ENCODE data around the gene LAMC3.

The LAMC3 gene

DNA sequence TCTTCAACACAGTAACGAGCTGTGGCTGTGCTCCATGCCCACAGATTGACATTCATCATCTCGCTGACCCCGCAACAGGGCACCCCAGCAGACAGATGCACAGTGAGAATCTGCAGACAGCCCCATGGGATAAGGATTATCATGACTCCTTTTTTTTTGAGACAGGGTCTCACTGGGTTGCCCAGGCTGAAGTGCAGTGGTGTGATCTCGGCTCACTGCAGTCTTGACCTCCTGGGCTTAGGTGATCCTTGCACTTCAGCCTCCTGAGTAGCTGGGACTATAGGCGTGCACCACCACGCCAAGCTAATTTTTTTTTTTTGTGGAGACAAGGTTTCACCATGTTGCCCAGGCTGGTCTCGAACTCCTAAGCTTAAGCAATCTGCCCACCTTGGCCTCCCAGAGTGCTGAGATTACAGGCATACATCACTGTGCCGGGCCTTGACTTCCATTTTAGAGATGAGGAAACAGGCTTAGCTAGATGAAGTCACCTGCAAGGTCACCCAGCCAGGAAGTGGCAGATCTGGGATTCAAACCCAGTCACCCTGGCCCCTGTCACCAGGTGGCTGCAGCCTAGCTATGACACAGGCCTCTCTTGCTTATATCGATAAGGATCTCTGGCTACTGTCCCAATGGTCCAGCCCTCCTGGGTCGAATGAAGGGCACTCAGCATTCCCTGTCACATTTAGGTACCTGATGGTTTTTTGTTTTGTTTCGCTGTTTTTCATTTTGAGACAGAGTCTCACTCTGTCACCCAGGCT is 92.4 kb downstream of the LAMC3 start:
- TF ChIP-seq Cebpa-rat (IDR thresholded peaks at IDR 0.05): no peak
- no peak overlapping the region for H3K4me3 ChIP-seq
- peak overlapping the region in 8 of 11 experiments; percentile 14 to 100 (median 100); a peak in 13 of 22 replicates for H3K4me2 ChIP-seq
- no peak overlapping the region for H3K27ac ChIP-seq
- peaks cover 19 to 26% (median 20%) of the 10 kb centered on the region in 11 experiments for H3K27me3 ChIP-seq
- peaks cover 0 to 19% (median 0%) of the 10 kb centered on the region in 11 experiments; a peak in 6 of 22 replicates for H4K20me1 ChIP-seq
- H3K9me3 ChIP-seq (replicated peaks in 1 of 11): no peaks in the 10 kb centered on the region
- H3K4me1 ChIP-seq: peaks cover 11 to 81% (median 64%) of the 10 kb centered on the region in 10 experiments; a peak in 19 of 20 replicates
- no peaks in the 10 kb centered on the region for H3K36me3 ChIP-seq
- no peak overlapping the region for H3K9ac ChIP-seq

DNA sequence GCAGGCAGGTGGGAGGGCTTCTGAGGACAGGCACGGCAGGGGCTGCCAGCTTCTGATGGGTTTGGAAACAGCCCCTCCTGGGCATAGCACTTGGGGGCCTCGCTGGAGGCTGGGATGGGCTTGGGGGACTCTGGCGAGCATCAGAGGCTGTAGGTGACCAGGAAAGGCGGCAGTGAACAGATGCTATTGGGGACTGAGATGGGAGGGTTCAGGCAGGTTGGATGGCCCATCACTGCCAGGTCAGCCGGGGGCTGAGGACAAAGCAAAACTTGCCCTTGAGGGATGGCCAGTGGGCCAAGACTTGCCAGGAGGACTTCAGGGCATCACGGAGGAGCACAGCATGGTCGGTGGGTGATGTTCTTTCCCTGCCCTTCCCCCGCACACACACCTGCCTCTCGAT is 94.0 kb downstream of the LAMC3 start:
- Histone ChIP-seq H3K9ac (no peak overlapping the region), H3K4me2 (peak overlapping the region in 4 of 11 experiments; percentile 57 to 74 (median 61); a peak in 4 of 22 replicates), H3K36me3 (no peaks in the 10 kb centered on the region), H3K27ac (no peak overlapping the region), H3K27me3 (peaks cover 2 to 10% (median 3%) of the 10 kb centered on the region in 11 experiments), H3K4me1 (peaks cover 11 to 65% (median 48%) of the 10 kb centered on the region in 10 experiments; a peak in 19 of 20 replicates), H3K9me3 (replicated peaks in 1 of 11) (no peaks in the 10 kb centered on the region), H3K4me3 (no peak overlapping the region), H4K20me1 (peaks cover 0 to 3% (median 0%) of the 10 kb centered on the region in 11 experiments; a peak in 4 of 22 replicates)
- no peak for TF ChIP-seq Cebpa-rat (IDR thresholded peaks at IDR 0.05)

DNA sequence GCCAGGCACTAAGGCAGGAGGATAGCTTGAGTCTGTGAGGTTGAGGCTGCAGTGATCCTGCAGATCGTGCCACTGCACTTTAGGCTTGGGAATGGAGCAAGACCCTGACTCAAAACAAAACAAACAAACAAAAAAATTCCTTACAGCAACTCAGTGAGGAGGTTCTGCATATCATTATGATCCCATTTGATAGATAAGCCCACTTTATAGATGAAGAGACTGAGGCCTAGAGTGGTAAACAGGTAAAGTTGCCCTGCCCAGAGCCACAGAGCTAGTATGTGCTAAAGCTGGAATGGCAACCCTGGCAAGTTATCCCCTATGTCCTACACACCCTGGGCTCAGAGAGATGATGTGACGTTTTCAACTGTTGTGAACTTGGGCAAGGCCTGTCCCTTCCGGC is 94.6 kb downstream of the LAMC3 start:
- Histone ChIP-seq H3K4me3 (no peak overlapping the region), H4K20me1 (no peaks in the 10 kb centered on the region), H3K4me1 (peaks cover 10 to 60% (median 43%) of the 10 kb centered on the region in 10 experiments; a peak in 19 of 20 replicates), H3K9ac (peak overlapping the region in 3 of 11 experiments; percentile 28 to 35 (median 31); a peak in 3 of 22 replicates), H3K36me3 (no peaks in the 10 kb centered on the region), H3K27ac (no peak overlapping the region), H3K27me3 (peaks cover 0 to 6% (median 0%) of the 10 kb centered on the region in 11 experiments; a peak in 1 of 22 replicates), H3K9me3 (replicated peaks in 1 of 11) (no peaks in the 10 kb centered on the region), H3K4me2 (peak overlapping the region in 9 of 11 experiments; percentile 4 to 74 (median 57); a peak in 15 of 22 replicates)
- TF ChIP-seq Cebpa-rat (IDR thresholded peaks at IDR 0.05): no peak

GRCh38 chr9:131104016-131104740 is 95.2 kb downstream of the LAMC3 start:
- Histone ChIP-seq H3K36me3 (no peaks in the 10 kb centered on the region), H3K4me3 (no peak overlapping the region), H3K4me2 (peak overlapping the region in 9 of 11 experiments; percentile 4 to 74 (median 57); a peak in 15 of 22 replicates), H4K20me1 (no peaks in the 10 kb centered on the region), H3K9me3 (replicated peaks in 1 of 11) (no peaks in the 10 kb centered on the region), H3K4me1 (peaks cover 5 to 53% (median 37%) of the 10 kb centered on the region in 10 experiments; a peak in 18 of 20 replicates), H3K27ac (no peak overlapping the region), H3K27me3 (0 out of 22 replicates have a peak, but pooled peaks cover 0 to 3% (median 0%) of the 10 kb centered on the region in 11 experiments), H3K9ac (peak overlapping the region in 4 of 11 experiments; percentile 28 to 48 (median 33); a peak in 5 of 22 replicates)
- TF ChIP-seq Cebpa-rat (IDR thresholded peaks at IDR 0.05): no peak

- Histone ChIP-seq H3K4me1 (peaks cover 0 to 36% (median 19%) of the 10 kb centered on the region in 10 experiments; a peak in 16 of 20 replicates), H3K36me3 (no peaks in the 10 kb centered on the region), H3K4me3 (no peak overlapping the region), H3K4me2 (no peak overlapping the region), H4K20me1 (no peaks in the 10 kb centered on the region), H3K9ac (no peak overlapping the region), H3K27me3 (no peaks in the 10 kb centered on the region), H3K9me3 (replicated peaks in 1 of 11) (no peaks in the 10 kb centered on the region), H3K27ac (no peak overlapping the region)
- TF ChIP-seq Cebpa-rat (IDR thresholded peaks at IDR 0.05): no peak
Measured at GRCh38 chr9:131105952-131106351, 97.0 kb downstream of the LAMC3 start.

- no peak overlapping the region for H3K27ac ChIP-seq
- no peaks in the 10 kb centered on the region for H3K36me3 ChIP-seq
- H3K4me3 ChIP-seq: no peak overlapping the region
- H3K4me1 ChIP-seq: peaks cover 0 to 25% (median 13%) of the 10 kb centered on the region in 10 experiments; a peak in 15 of 20 replicates
- no peak overlapping the region for H3K9ac ChIP-seq
- no peak overlapping the region for H3K4me2 ChIP-seq
- TF ChIP-seq Cebpa-rat (IDR thresholded peaks at IDR 0.05): no peak
- H4K20me1 ChIP-seq: no peaks in the 10 kb centered on the region
- no peaks in the 10 kb centered on the region for H3K9me3 ChIP-seq (replicated peaks in 1 of 11)
- no peaks in the 10 kb centered on the region for H3K27me3 ChIP-seq
Measured at GRCh38 chr9:131107760-131108159, 98.8 kb downstream of the LAMC3 start.

DNA sequence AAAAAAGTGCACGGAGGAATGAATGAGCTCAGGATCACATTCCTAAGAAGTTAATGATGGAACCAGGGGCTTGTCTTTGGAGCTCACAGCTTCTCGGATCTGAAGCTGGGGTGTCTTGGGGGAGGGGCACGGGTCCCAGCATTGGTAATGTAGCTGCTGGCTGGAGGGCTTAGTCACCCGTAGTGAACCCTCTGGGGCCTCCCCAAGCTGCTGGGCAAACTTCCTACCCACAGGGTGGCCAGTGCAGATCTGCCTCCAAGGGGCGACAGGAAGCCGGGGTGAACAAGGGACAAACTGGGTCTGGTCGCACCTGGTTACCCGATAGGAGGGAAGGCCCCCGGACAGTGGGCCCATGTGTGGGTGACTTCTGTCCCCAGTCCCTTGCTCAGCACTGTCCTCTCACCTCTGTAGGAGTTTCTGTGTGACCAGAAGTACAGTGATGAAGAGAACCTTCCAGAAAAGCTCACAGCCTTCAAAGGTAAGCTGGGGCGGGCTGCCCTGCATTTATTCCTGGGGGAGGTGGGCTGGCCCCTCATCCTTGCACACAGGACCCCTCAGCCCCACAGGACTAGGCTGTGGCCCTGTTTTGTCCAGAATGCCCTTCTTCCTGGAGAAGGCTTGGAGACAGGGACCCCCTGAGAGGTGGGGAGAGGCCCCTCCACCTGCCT is 102.3 kb downstream of the LAMC3 start:
- H3K9me3 ChIP-seq (replicated peaks in 1 of 11): no peaks in the 10 kb centered on the region
- H3K4me1 ChIP-seq: peaks cover 0 to 8% (median 3%) of the 10 kb centered on the region in 10 experiments; a peak in 16 of 20 replicates
- H3K4me2 ChIP-seq: no peak overlapping the region
- H3K27me3 ChIP-seq: no peaks in the 10 kb centered on the region
- no peaks in the 10 kb centered on the region for H3K36me3 ChIP-seq
- no peaks in the 10 kb centered on the region for H4K20me1 ChIP-seq
- H3K9ac ChIP-seq: no peak overlapping the region
- no peak for TF ChIP-seq Cebpa-rat (IDR thresholded peaks at IDR 0.05)
- H3K4me3 ChIP-seq: no peak overlapping the region
- peak overlapping the region in 1 of 11 experiments; percentile 10; a peak in 1 of 22 replicates for H3K27ac ChIP-seq

GRCh38 chr9:131111854-131112311 is 102.9 kb downstream of the LAMC3 start:
- no peak for TF ChIP-seq Cebpa-rat (IDR thresholded peaks at IDR 0.05)
- no peak overlapping the region; a peak in 1 of 22 replicates for H3K27ac ChIP-seq

More at GRCh38 chr9:131111854-131112311, 102.9 kb downstream of the LAMC3 start:
- Histone ChIP-seq H4K20me1 (no peaks in the 10 kb centered on the region), H3K4me3 (no peak overlapping the region), H3K27me3 (no peaks in the 10 kb centered on the region), H3K36me3 (no peaks in the 10 kb centered on the region), H3K9me3 (replicated peaks in 1 of 11) (no peaks in the 10 kb centered on the region), H3K9ac (no peak overlapping the region), H3K4me2 (no peak overlapping the region), H3K4me1 (peaks cover 4 to 14% (median 8%) of the 10 kb centered on the region in 10 experiments; a peak in 19 of 20 replicates)
